Heart left ventricle (tissue), 16 donors: ENCODE measurements around the gene DHH. TPM values are rescaled to one million over a fixed set of nuclear protein-coding genes. Genes with fewer than 3 reads are reported as not detected.
"Not testable (repeated sequence)": the region's sequence is repeated elsewhere in the genome, so short reads cannot be mapped to it uniquely, and the experiment has no call there.

Experiments used
- ATAC-seq, 4 donors: fragments of 200-7000 bp; cut with Tn5 transposase; one replicate each; pipeline ENCODE4 v1.9.1; 2020 to 2022; ENCODE audit warnings: moderate library complexity in 4 of 4, mild to moderate bottlenecking in 3 of 4, moderate number of reproducible peaks in 1 of 4
- DNase-seq, 5 donors: peaks; one replicate each; pipeline ENCODE4 v3.0.0-alpha.2; 2020
- H3K27ac ChIP-seq, 12 donors: fragments of 200-600 bp; sonication (generic) in 4 of 12; one replicate each; pipeline versions ENCODE4 v1.5.0 to v1.8.0; 2016 to 2022; ENCODE audit warnings: mild to moderate bottlenecking in 2 of 12
- H3K27me3 ChIP-seq, 9 donors: fragments of 200-600 bp; sonication (generic) in 2 of 9; one replicate each; pipeline versions ENCODE4 v1.5.1 to v1.8.0; 2016 to 2022; ENCODE audit warnings: mild to moderate bottlenecking in 3 of 9
- H3K36me3 ChIP-seq, 9 donors: fragments of 200-600 bp; sonication (generic) in 2 of 9; one replicate each; pipeline versions ENCODE4 v1.5.0 to v1.8.0; 2018 to 2022; ENCODE audit warnings: mild to moderate bottlenecking in 2 of 9
- H3K4me1 ChIP-seq, 12 donors: fragments of 200-600 bp; sonication (generic) in 4 of 12; one replicate each; pipeline versions ENCODE4 v1.5.0 to v1.8.0; 2016 to 2022; ENCODE audit warnings: mild to moderate bottlenecking in 3 of 12
- H3K4me3 ChIP-seq, 12 donors: fragments of 200-600 bp; sonication (generic) in 4 of 12; one replicate each; pipeline versions ENCODE4 v1.5.0 to v1.8.0; 2017 to 2022; ENCODE audit warnings: mild to moderate bottlenecking in 9 of 12, moderate library complexity in 4 of 12
- H3K9me3 ChIP-seq, 12 donors: fragments of 200-600 bp; sonication (generic) in 4 of 12; one replicate each; pipeline versions ENCODE4 v1.5.0 to v1.8.0; 2016 to 2022; ENCODE audit warnings: mild to moderate bottlenecking in 1 of 12
- POLR2A ChIP-seq, 2 donors: fragments of 450-650 bp; IDR thresholded peaks; one replicate each; pipeline ENCODE4 v1.6.1; 2017; ENCODE audit warnings: antibody characterized with exemption in 2 of 2, mild to moderate bottlenecking in 2 of 2, moderate library complexity in 2 of 2
- WGBS, 4 donors: extraction: QIAGEN DNeasy Blood & Tissue Kit in 2 of 4; methylation state at CpG; one replicate each; pipeline versions ENCODE4 v1.1.5 to v1.1.7; 2013 to 2018; 5-methylcytosine and 5-hydroxymethylcytosine counted together
- intact Hi-C, 10 donors: fragments of 100-400 bp; cut with DNase I; formaldehyde crosslinking; loops; one replicate each; pipeline versions ENCODE4 v1.11.1 to v1.14.2; 2022
- polyA plus RNA-seq, 2 donors: library from polyadenylated mRNA; stranded (reverse); fragments of 200-250 nt; gene quantifications; one replicate each; pipeline ENCODE4 v1.2.3, GENCODE V29; 2013
- total RNA-seq, 9 donors: library from RNA; depleted of rRNA in 2 of 9; stranded (reverse); fragments of >200 nt in 2 of 9; fragmentation: NEBNext Ultra II Directional in 3 of 9; extraction: Animal tissue kit (Norgen Biotek cat#: 25700) in 3 of 9; gene quantifications; one replicate each; pipeline versions ENCODE4 v1.1.0 to v1.2.4, GENCODE V29; 2016 to 2023
- TF ChIP-seq, protein P1 (sequence below), 12 donors: fragments of 200-600 bp; sonication (generic) in 4 of 12; IDR thresholded peaks; one replicate each; pipeline versions ENCODE4 v1.5.0 to v1.8.0; 2018 to 2022; ENCODE audit warnings: antibody characterized with exemption in 12 of 12, mild to moderate bottlenecking in 5 of 12
- donor health status: ischemic (EF 13 %, LVEDD 7.1; RV severe dilation, severe dysfunction).
- donor health status: healthy with polysubstance abuse.
- donor health status: DM: no; HTN: yes; CAD: no.
- donor health status: DM: no; HTN: no; CAD: no.
- donor health status: ischemic (EF 25% LVEDD 6.9; RV normal size, moderate dysfunction).
- donor health status: ischemic (EF 25% LVEDD 5.7; RV mildly dilated, moderate dysfunction).
- donor health status: healthy.
- donor health status: DM: yes; HTN: yes; CAD: no.
- donor health status: ischemic (EF 35%, LVEDD 5.7; RV mildly dilated, moderate dysfunction).
- donor health status: nonischemic (EF 11% LVEDD 7.7; RV severe dilation, severe dysfunction).
- donor health status: DM: yes; HTN: yes; CAD: no.
- donor health status: PGD.
- donor health status: ischemic (EF 29% LVEDD 5.4; RV normal size, mild dysfunction).
- donor health status: nonischemic (EF 23%, LVEDD 6.1; RV moderate dilation, normal function).

DHH gene
- total and polyA plus RNA-seq, 11 donors = 0.34 to 1.5 (median 0.76) TPM

DNA sequence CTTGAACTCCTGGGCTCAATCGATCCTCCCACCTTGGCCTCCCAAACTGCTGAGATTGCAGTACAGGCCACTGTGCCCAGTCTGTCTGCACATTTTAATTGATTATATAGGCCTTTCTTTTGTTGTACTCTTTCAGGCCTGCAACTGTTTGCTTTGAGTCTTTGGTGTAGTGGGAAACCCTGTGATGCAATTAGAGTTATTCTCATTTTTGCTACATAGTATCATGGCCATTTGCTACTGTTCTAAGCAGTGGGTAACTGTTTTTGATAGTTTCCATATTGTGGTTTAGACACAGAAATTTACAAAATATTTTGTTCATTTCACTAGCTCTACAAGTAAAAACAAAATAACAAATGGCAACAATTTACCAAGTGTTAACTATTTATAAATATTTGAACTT, 42.9 kb upstream of the DHH start:
- H3K27me3 ChIP-seq = no peaks in the 10 kb centered on the region
- no peaks in the 10 kb centered on the region for H3K9me3 ChIP-seq
- TF ChIP-seq, protein P1, sequence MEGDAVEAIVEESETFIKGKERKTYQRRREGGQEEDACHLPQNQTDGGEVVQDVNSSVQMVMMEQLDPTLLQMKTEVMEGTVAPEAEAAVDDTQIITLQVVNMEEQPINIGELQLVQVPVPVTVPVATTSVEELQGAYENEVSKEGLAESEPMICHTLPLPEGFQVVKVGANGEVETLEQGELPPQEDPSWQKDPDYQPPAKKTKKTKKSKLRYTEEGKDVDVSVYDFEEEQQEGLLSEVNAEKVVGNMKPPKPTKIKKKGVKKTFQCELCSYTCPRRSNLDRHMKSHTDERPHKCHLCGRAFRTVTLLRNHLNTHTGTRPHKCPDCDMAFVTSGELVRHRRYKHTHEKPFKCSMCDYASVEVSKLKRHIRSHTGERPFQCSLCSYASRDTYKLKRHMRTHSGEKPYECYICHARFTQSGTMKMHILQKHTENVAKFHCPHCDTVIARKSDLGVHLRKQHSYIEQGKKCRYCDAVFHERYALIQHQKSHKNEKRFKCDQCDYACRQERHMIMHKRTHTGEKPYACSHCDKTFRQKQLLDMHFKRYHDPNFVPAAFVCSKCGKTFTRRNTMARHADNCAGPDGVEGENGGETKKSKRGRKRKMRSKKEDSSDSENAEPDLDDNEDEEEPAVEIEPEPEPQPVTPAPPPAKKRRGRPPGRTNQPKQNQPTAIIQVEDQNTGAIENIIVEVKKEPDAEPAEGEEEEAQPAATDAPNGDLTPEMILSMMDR (IDR thresholded peaks at IDR 0.05) = no peak
- TF ChIP-seq POLR2A (IDR thresholded peaks at IDR 0.05) = no peak
- no peak overlapping the region for H3K4me3 ChIP-seq
- no peak overlapping the region for H3K27ac ChIP-seq
- intact Hi-C loops = loop anchor here in 2 of 10 donors (5.0 kb wide), 2 partner anchors 40 to 45 kb away; no protein-coding TSS in a partner anchor
- no peak for DNase-seq
- ATAC-seq = no peak
- H3K36me3 ChIP-seq = no peaks in the 10 kb centered on the region
- WGBS, 4 donors = 83 to 100% (median 96%) methylated on average over 1 of the region's 1 CpG
- peaks cover 0 to 15% (median 6%) of the 10 kb centered on the region in 12 donors for H3K4me1 ChIP-seq

DNA sequence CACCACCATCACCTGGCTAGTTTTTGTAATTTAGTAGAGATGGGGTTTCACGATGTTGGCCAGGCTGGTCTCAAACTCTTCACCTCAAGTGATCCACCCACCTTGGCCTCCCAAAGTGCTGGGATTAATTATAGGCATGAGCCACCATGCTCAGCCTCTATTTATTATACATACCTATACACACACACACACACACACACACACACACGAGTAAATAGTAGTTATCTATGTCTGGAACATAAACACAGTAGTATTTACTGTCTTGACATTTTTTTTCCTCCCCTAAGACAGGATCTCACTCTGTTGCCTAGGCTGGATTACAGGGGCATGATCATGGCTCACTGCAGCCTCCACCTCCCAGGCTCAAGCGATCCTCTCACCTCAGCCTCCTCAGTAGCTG, 42.4 kb upstream of the DHH start:
- peaks cover 0 to 20% (median 11%) of the 10 kb centered on the region in 12 donors for H3K4me1 ChIP-seq
- not testable (repeated sequence) for ATAC-seq, H3K9me3 ChIP-seq, H3K36me3 ChIP-seq, H3K27ac ChIP-seq, DNase-seq, H3K4me3 ChIP-seq, H3K27me3 ChIP-seq
- intact Hi-C loops = loop anchor here in 2 of 10 donors (5.0 kb wide), 2 partner anchors 40 to 45 kb away; no protein-coding TSS in a partner anchor
- 87 to 97% (median 94%) methylated on average over 3 of the region's 3 CpGs for WGBS, 4 donors

DNA sequence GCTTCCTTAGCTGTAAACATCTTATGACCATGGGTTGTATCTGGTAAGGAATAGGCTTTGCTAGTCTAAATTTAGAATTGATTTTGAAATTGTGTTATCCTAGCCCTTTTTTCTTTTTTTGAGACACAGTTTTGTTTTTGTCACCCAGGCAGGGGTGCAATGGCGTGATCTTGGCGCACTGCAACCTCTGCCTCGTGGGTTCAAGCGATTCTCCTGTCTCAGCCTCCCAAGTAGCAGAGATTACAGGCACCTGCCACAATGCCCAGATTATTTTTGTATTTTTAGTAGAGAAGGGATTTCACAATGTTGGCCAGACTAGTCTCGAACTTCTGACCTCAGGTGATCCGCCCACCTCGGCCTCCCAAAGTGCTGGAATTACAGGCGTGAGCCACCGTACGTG, 39.0 kb upstream of the DHH start:
- DNase-seq (no peak), ATAC-seq (no peak)
- TF ChIP-seq, protein P1 (IDR thresholded peaks at IDR 0.05) = no peak
- TF ChIP-seq POLR2A (IDR thresholded peaks at IDR 0.05) = no peak
- WGBS, 4 donors = 84 to 95% (median 89%) methylated on average over 10 of the region's 10 CpGs
- H3K27me3 ChIP-seq = no peaks in the 10 kb centered on the region
- H3K9me3 ChIP-seq = no peaks in the 10 kb centered on the region
- peak overlapping the region in 6 of 12 donors; percentile 32 to 100 (median 100) for H3K27ac ChIP-seq
- H3K4me3 ChIP-seq = peak overlapping the region in 1 of 12 donors; percentile 100
- peaks cover 0 to 16% (median 11%) of the 10 kb centered on the region in 9 donors for H3K36me3 ChIP-seq
- intact Hi-C loops = loop anchor here in 3 of 10 donors (5.0 kb wide), 2 partner anchors 54 to 99 kb away; partner anchors contain the start of gene TUBA1A (in 2 of the 3)
- peaks cover 4 to 44% (median 25%) of the 10 kb centered on the region in 12 donors for H3K4me1 ChIP-seq

DNA sequence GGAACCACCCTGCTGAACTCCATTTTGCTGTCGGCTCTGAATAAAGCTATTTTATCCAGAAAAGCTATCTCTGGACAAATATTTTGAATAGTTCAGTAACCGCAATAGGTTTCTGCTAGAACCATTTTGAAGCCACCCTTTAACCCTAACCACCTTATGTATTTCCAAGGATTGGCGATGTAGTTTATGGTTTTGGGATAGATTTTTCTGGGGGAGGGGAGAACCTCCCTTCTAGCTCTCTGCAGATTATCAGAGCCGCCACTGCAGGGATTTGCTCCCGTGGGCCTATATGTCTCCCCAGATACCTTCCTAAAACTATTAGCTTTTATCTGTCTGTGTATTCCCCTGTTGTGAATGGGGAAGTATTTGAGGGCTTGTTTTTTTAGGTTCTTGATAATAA, 38.4 kb upstream of the DHH start:
- peak overlapping the region in 7 of 12 donors; percentile 69 to 100 (median 99) for H3K4me3 ChIP-seq
- H3K27ac ChIP-seq = peak overlapping the region in 9 of 12 donors; percentile 32 to 100 (median 100)
- ATAC-seq (no peak), DNase-seq (no peak)
- peaks cover 4 to 44% (median 25%) of the 10 kb centered on the region in 12 donors for H3K4me1 ChIP-seq
- TF ChIP-seq POLR2A (IDR thresholded peaks at IDR 0.05) = no peak
- TF ChIP-seq, protein P1 (IDR thresholded peaks at IDR 0.05) = no peak
- H3K9me3 ChIP-seq = no peaks in the 10 kb centered on the region
- intact Hi-C loops = loop anchor here in 3 of 10 donors (5.0 kb wide), 2 partner anchors 54 to 99 kb away; partner anchors contain the start of gene TUBA1A (in 2 of the 3)
- no peaks in the 10 kb centered on the region for H3K27me3 ChIP-seq
- 68 to 75% (median 71%) methylated on average over 5 of the region's 5 CpGs for WGBS, 4 donors
- H3K36me3 ChIP-seq = peaks cover 0 to 19% (median 14%) of the 10 kb centered on the region in 9 donors
